ENCODE measurements around the gene GNAT1.

GNAT1 gene

DNA sequence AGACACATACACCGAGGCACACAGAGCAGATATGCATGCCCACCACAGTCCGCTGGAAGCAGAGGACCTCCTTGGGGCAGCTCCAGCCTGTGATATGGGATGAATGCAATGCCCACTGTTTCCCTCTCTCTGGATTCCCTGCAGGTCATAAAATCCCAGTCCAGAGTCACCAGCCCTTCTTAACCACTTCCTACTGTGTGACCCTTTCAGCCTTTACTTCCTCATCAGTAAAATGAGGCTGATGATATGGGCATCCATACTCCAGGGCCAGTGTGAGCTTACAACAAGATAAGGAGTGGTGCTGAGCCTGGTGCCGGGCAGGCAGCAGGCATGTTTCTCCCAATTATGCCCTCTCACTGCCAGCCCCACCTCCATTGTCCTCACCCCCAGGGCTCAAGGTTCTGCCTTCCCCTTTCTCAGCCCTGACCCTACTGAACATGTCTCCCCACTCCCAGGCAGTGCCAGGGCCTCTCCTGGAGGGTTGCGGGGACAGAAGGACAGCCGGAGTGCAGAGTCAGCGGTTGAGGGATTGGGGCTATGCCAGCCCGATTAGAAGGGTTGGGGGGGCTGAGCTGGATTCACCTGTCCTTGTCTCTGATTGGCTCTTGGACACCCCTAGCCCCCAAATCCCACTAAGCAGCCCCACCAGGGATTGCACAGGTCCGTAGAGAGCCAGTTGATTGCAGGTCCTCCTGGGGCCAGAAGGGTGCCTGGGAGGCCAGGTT is at the start of gene GNAT1:
TSS of gene GNAT1 (plus strand) at position 675 of the 725 bp plus-strand sequence. CDS start 116 bp downstream, outside the sequence.
- no peaks in the 10 kb centered on the region for H3K36me3 ChIP-seq (ENCODE audit: control insufficient read depth in 2 of 2, insufficient read depth in 2 of 2, low read length in 2 of 2)

DNA sequence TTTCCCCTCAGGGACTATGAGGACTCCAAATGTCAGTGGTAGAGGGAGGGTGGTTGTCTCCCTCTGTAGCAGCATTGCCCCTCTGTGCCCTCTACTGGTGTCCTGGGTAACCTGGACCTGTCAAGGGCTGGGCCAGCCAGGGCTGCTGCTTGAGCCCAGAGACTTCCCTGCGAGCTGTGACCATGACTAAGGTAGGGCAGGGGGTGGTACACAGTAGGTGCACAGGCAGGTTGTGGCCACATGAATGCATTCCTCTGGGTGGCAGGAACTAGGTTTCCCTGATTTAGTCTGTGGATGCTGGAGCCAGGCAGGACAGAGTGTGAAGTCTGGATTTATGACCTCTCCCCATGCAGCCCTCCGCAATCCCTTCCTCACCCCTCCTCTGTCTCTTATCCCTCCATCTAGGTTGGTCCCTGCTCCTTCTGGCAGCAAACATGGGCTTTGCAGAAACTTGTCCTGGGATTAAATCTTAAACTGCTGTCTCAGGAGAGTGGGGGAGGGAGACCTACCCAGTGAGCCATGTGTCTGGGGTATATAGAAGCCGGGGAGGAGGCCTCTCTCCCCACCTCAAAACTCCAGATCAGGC is 45.0 kb upstream of the GNAT1 start:
- Histone ChIP-seq H3K9ac (ENCODE audit: low read depth in 1 of 2, low read length in 2 of 2) (no peak overlapping the region), H3K36me3 (ENCODE audit: control insufficient read depth in 2 of 2, insufficient read depth in 2 of 2, low read length in 2 of 2) (no peaks in the 10 kb centered on the region), H3K4me3 (ENCODE audit: low read length in 2 of 2) (no peak overlapping the region), H3K9me3 (ENCODE audit: control insufficient read depth in 2 of 2, low read length in 2 of 2) (no peaks in the 10 kb centered on the region), H3K27me3 (ENCODE audit: control insufficient read depth in 2 of 2, insufficient read depth in 2 of 2, low read length in 2 of 2) (no peaks in the 10 kb centered on the region), H3K27ac (ENCODE audit: low read depth in 2 of 2, low read length in 2 of 2) (no peak overlapping the region), H3K4me1 (ENCODE audit: control insufficient read depth in 2 of 2, insufficient read depth in 2 of 2, low read length in 2 of 2) (peaks cover under 1 to 1% of the 10 kb centered on the region in 2 donors)

More for the DNA sequence above, at the start of gene GNAT1:
- Histone ChIP-seq H3K27me3 (ENCODE audit: control insufficient read depth in 2 of 2, insufficient read depth in 2 of 2, low read length in 2 of 2) (peaks cover 7 to 21% of the 10 kb centered on the region in 2 donors), H3K9me3 (ENCODE audit: control insufficient read depth in 2 of 2, low read length in 2 of 2) (no peaks in the 10 kb centered on the region), H3K9ac (ENCODE audit: low read depth in 1 of 2, low read length in 2 of 2) (no peak within 1 kb of the TSS), H3K4me1 (ENCODE audit: control insufficient read depth in 2 of 2, insufficient read depth in 2 of 2, low read length in 2 of 2) (peaks cover 4 to 7% of the 10 kb centered on the region in 2 donors), H3K4me3 (ENCODE audit: low read length in 2 of 2) (no peak within 1 kb of the TSS), H3K27ac (ENCODE audit: low read depth in 2 of 2, low read length in 2 of 2) (no peak within 1 kb of the TSS)

- Histone ChIP-seq H3K27ac (ENCODE audit: low read depth in 2 of 2, low read length in 2 of 2) (no peak overlapping the region), H3K36me3 (ENCODE audit: control insufficient read depth in 2 of 2, insufficient read depth in 2 of 2, low read length in 2 of 2) (no peaks in the 10 kb centered on the region), H3K4me3 (ENCODE audit: low read length in 2 of 2) (no peak overlapping the region), H3K27me3 (ENCODE audit: control insufficient read depth in 2 of 2, insufficient read depth in 2 of 2, low read length in 2 of 2) (no peaks in the 10 kb centered on the region), H3K4me1 (ENCODE audit: control insufficient read depth in 2 of 2, insufficient read depth in 2 of 2, low read length in 2 of 2) (peaks cover 2 to 5% of the 10 kb centered on the region in 2 donors), H3K9me3 (ENCODE audit: control insufficient read depth in 2 of 2, low read length in 2 of 2) (no peaks in the 10 kb centered on the region), H3K9ac (ENCODE audit: low read depth in 1 of 2, low read length in 2 of 2) (no peak overlapping the region)
These were observed 44.4 kb upstream of the GNAT1 start for GRCh38 chr3:50147016-50147415.

DNA sequence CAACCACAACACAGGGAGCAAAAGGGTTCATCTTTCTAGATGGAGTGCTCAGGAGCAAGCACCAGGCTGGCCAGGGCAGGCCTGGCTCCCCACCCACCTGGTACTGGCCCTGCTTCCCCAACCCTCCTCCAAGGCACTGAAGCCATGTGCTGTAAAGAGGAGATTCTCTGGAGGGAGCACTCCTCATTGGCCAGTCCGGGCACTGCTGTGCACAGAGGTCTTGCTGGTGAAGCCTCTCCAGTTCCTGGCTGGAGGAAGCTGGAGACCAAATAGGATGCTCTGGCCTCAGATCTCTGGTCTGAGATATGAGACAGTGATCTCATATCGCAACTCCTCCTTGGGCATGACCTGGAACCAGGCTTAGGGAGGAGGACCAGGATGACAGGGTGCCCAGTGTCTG is 44.0 kb upstream of the GNAT1 start:
- Histone ChIP-seq H3K27ac (ENCODE audit: low read depth in 2 of 2, low read length in 2 of 2) (no peak overlapping the region), H3K36me3 (ENCODE audit: control insufficient read depth in 2 of 2, insufficient read depth in 2 of 2, low read length in 2 of 2) (no peaks in the 10 kb centered on the region), H3K27me3 (ENCODE audit: control insufficient read depth in 2 of 2, insufficient read depth in 2 of 2, low read length in 2 of 2) (no peaks in the 10 kb centered on the region), H3K4me3 (ENCODE audit: low read length in 2 of 2) (no peak overlapping the region), H3K4me1 (ENCODE audit: control insufficient read depth in 2 of 2, insufficient read depth in 2 of 2, low read length in 2 of 2) (peaks cover 2 to 5% of the 10 kb centered on the region in 2 donors), H3K9ac (ENCODE audit: low read depth in 1 of 2, low read length in 2 of 2) (no peak overlapping the region), H3K9me3 (ENCODE audit: control insufficient read depth in 2 of 2, low read length in 2 of 2) (no peaks in the 10 kb centered on the region)

GRCh38 chr3:50147861-50148260 is 43.5 kb upstream of the GNAT1 start:
- no peak overlapping the region for H3K4me3 ChIP-seq (ENCODE audit: low read length in 2 of 2)
- H3K4me1 ChIP-seq (ENCODE audit: control insufficient read depth in 2 of 2, insufficient read depth in 2 of 2, low read length in 2 of 2) = peaks cover 2 to 5% of the 10 kb centered on the region in 2 donors
- no peak overlapping the region for H3K27ac ChIP-seq (ENCODE audit: low read depth in 2 of 2, low read length in 2 of 2)
- no peak overlapping the region for H3K9ac ChIP-seq (ENCODE audit: low read depth in 1 of 2, low read length in 2 of 2)
- no peaks in the 10 kb centered on the region for H3K9me3 ChIP-seq (ENCODE audit: control insufficient read depth in 2 of 2, low read length in 2 of 2)
- no peaks in the 10 kb centered on the region for H3K36me3 ChIP-seq (ENCODE audit: control insufficient read depth in 2 of 2, insufficient read depth in 2 of 2, low read length in 2 of 2)
- no peaks in the 10 kb centered on the region for H3K27me3 ChIP-seq (ENCODE audit: control insufficient read depth in 2 of 2, insufficient read depth in 2 of 2, low read length in 2 of 2)

DNA sequence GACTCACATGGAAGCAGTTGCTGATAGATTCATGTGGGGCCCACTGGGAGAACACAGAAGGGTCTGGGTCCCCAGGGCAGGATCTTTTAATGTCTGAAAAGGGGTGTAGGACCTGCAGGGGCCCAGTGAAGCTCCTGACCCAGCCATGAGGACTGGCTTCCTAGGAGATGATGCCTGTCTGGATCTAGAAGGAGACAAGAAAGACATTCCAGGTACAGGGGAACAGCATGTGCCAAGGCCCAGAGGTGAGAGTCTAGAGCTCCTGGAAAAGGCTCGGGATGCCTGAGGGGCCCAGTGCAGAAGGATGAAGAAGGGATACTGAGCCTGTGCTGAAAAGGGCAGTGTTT is 41.0 kb upstream of the GNAT1 start:
- H3K27ac ChIP-seq (ENCODE audit: low read depth in 2 of 2, low read length in 2 of 2) = no peak overlapping the region

GRCh38 chr3:50150863-50151686 is 40.3 kb upstream of the GNAT1 start:
- no peak overlapping the region for H3K9ac ChIP-seq (ENCODE audit: low read depth in 1 of 2, low read length in 2 of 2)
- peaks cover 10 to 15% of the 10 kb centered on the region in 2 donors for H3K4me1 ChIP-seq (ENCODE audit: control insufficient read depth in 2 of 2, insufficient read depth in 2 of 2, low read length in 2 of 2)
- H3K36me3 ChIP-seq (ENCODE audit: control insufficient read depth in 2 of 2, insufficient read depth in 2 of 2, low read length in 2 of 2) = no peaks in the 10 kb centered on the region
- no peak overlapping the region for H3K4me3 ChIP-seq (ENCODE audit: low read length in 2 of 2)
- H3K27ac ChIP-seq (ENCODE audit: low read depth in 2 of 2, low read length in 2 of 2) = no peak overlapping the region
- no peaks in the 10 kb centered on the region for H3K9me3 ChIP-seq (ENCODE audit: control insufficient read depth in 2 of 2, low read length in 2 of 2)
- peaks cover 0 to 4% of the 10 kb centered on the region in 2 donors for H3K27me3 ChIP-seq (ENCODE audit: control insufficient read depth in 2 of 2, insufficient read depth in 2 of 2, low read length in 2 of 2)

More for the DNA sequence above, 41.0 kb upstream of the GNAT1 start:
- H3K9ac ChIP-seq (ENCODE audit: low read depth in 1 of 2, low read length in 2 of 2) = no peak overlapping the region
- no peaks in the 10 kb centered on the region for H3K36me3 ChIP-seq (ENCODE audit: control insufficient read depth in 2 of 2, insufficient read depth in 2 of 2, low read length in 2 of 2)
- H3K9me3 ChIP-seq (ENCODE audit: control insufficient read depth in 2 of 2, low read length in 2 of 2) = no peaks in the 10 kb centered on the region
- no peak overlapping the region for H3K4me3 ChIP-seq (ENCODE audit: low read length in 2 of 2)
- no peaks in the 10 kb centered on the region for H3K27me3 ChIP-seq (ENCODE audit: control insufficient read depth in 2 of 2, insufficient read depth in 2 of 2, low read length in 2 of 2)
- H3K4me1 ChIP-seq (ENCODE audit: control insufficient read depth in 2 of 2, insufficient read depth in 2 of 2, low read length in 2 of 2) = peaks cover 7 to 9% of the 10 kb centered on the region in 2 donors

GRCh38 chr3:50151728-50152127 is 39.7 kb upstream of the GNAT1 start:
- Histone ChIP-seq H3K4me3 (ENCODE audit: low read length in 2 of 2) (no peak overlapping the region), H3K27ac (ENCODE audit: low read depth in 2 of 2, low read length in 2 of 2) (no peak overlapping the region), H3K36me3 (ENCODE audit: control insufficient read depth in 2 of 2, insufficient read depth in 2 of 2, low read length in 2 of 2) (no peaks in the 10 kb centered on the region), H3K9me3 (ENCODE audit: control insufficient read depth in 2 of 2, low read length in 2 of 2) (no peaks in the 10 kb centered on the region), H3K9ac (ENCODE audit: low read depth in 1 of 2, low read length in 2 of 2) (no peak overlapping the region), H3K4me1 (ENCODE audit: control insufficient read depth in 2 of 2, insufficient read depth in 2 of 2, low read length in 2 of 2) (peaks cover 16 to 18% of the 10 kb centered on the region in 2 donors), H3K27me3 (ENCODE audit: control insufficient read depth in 2 of 2, insufficient read depth in 2 of 2, low read length in 2 of 2) (peaks cover 0 to 5% of the 10 kb centered on the region in 2 donors)

DNA sequence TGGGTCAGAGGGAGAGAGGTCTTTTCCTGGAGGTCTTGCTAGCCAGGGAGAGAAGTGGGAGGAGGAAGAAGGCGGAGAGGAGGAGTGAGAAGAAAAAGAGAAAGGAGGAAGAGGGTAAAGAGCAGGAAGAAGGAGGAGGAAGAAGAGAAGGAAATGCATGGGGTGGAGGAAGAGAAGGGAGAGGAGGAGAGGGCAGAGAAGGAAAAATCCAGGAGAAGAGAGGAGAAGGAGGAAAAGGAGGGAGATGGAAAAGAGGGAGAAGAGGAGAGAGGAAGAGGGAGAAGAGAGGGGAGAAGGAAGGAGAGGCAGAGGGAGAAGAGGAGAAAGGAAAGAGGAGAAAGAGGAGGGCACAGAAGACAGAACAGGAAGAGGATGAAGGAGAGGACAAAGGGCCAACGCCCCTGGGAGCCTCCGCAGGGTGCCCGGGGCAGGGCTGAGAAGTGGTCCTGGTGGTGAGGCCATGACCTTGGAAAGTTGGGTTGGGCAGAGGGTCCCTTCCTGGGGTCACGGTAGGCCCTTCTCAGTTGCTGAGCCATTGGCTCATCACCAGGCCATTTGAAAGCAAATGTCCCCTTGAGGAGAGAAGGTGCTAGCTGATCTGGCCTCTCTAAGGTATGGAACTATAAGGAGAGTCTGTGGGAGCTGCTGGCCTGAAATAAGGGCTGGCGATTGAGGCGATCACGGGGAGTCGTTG is 37.5 kb upstream of the GNAT1 start:
- Histone ChIP-seq H3K27ac (ENCODE audit: low read depth in 2 of 2, low read length in 2 of 2) (no peak overlapping the region), H3K9me3 (ENCODE audit: control insufficient read depth in 2 of 2, low read length in 2 of 2) (no peaks in the 10 kb centered on the region), H3K4me3 (ENCODE audit: low read length in 2 of 2) (peak overlapping the region; percentile 48), H3K9ac (ENCODE audit: low read depth in 1 of 2, low read length in 2 of 2) (peak overlapping the region; percentile 31 to 32), H3K36me3 (ENCODE audit: control insufficient read depth in 2 of 2, insufficient read depth in 2 of 2, low read length in 2 of 2) (no peaks in the 10 kb centered on the region), H3K4me1 (ENCODE audit: control insufficient read depth in 2 of 2, insufficient read depth in 2 of 2, low read length in 2 of 2) (peaks cover 19 to 21% of the 10 kb centered on the region in 2 donors), H3K27me3 (ENCODE audit: control insufficient read depth in 2 of 2, insufficient read depth in 2 of 2, low read length in 2 of 2) (peaks cover 0 to 5% of the 10 kb centered on the region in 2 donors)

Measured in mucosa of rectum (tissue), 2 donors.